ENCODE measurements around the gene HES4. TPM values are rescaled to one million over a fixed set of nuclear protein-coding genes. Genes with fewer than 3 reads are reported as not detected.
"Not testable (repeated sequence)": the region's sequence is repeated elsewhere in the genome, so short reads cannot be mapped to it uniquely, and the experiment has no call there.

The HES4 gene
- total RNA-seq, 4 donors from 2014 or later = 17.8 to 30.0 (median 22.6) TPM

DNA sequence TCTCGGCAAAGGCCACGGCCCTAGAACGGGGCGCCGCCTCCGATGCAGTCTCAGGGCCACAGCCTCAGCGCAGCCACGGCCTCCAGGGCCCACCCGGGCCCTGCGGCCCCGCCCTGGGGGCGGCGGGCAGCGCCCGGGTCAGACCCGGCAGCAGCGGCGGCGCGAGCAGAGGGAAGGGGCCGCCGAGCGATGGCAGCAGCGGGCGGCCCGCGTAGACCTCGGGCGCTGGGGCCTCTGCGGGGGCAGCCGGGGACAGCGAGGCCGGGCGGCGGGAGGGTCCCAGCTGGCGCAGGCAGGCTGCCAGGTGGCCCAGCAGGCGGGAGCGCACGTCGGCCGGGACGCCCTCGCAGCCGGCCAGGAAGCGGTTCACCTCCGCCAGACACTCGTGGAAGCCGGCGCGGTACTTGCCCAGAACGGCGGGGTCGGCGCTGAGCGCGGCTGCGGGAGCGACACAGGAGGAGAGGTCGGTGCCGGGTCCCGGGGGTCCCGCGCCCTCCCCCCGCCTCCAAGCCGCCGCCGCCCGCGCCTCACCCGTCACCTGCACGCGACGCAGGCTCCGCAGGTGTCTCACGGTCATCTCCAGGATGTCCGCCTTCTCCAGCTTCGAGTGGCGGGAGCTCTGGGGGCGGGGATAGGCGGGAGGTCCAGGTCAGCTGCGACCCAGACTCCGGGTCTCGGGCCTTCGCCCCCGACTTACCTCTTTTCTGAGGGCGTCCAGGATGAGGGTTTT is 737 bp downstream of the HES4 start:
- DNase-seq (ENCODE audit: low spot score) (no peak), ATAC-seq (ENCODE audit: low FRiP score) (no peak)
- TF ChIP-seq, protein P1, sequence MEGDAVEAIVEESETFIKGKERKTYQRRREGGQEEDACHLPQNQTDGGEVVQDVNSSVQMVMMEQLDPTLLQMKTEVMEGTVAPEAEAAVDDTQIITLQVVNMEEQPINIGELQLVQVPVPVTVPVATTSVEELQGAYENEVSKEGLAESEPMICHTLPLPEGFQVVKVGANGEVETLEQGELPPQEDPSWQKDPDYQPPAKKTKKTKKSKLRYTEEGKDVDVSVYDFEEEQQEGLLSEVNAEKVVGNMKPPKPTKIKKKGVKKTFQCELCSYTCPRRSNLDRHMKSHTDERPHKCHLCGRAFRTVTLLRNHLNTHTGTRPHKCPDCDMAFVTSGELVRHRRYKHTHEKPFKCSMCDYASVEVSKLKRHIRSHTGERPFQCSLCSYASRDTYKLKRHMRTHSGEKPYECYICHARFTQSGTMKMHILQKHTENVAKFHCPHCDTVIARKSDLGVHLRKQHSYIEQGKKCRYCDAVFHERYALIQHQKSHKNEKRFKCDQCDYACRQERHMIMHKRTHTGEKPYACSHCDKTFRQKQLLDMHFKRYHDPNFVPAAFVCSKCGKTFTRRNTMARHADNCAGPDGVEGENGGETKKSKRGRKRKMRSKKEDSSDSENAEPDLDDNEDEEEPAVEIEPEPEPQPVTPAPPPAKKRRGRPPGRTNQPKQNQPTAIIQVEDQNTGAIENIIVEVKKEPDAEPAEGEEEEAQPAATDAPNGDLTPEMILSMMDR (IDR thresholded peaks at IDR 0.05) = no peak

DNA sequence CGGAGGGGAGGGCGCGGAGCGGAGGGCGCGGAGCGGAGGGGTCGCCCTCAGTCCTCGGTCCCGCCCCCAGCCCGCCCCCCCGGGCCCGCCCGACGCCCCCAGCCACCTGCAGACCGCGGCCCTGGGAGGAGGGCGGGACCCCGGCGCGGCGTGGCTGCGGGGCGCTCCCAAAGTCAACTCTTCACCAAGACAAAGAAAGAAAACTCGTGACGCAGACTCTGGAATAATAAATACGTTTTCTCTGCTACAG is 1.2 kb downstream of the HES4 start:
- TF ChIP-seq, protein P1 (IDR thresholded peaks at IDR 0.05) = no peak
- ATAC-seq (ENCODE audit: low FRiP score) (no peak), DNase-seq (ENCODE audit: low spot score) (no peak)

DNA sequence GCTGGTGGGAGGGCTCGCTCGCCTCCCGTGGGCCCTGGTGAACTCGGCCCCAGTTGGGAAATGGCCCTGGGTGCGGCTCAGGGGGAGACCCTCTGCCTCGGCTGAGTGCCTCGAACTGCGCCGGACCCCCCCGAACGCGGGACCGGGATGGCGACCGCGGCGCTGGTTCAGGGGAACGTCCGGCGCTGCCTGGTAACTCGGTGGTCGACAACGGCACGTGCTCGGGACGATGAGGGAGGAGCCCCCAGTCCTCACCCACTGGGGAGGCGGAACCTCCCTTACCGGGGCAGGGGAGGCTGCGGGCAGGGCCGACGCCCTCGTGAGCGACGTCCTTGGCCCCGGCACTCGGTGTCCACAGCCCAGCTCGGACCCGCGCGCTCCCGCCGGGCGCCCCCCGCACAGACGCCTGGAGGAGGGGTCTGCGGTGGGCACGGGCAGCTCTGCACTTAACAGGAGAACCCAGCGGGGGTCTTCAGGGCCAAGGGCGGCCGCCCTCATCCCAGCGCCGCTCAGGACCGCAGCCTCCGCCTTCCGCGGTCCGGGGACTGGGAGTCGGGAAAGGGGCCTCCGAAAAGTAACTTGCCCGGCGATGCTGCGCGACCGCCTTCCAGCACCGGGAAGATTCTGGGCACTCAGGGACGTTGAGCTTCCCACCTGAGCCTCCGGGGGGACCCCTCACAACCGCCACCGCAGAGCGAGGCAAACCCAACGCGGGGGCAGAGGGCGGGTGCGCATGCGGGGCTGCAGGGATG is 1.7 kb downstream of the HES4 start:
- no peak for DNase-seq (ENCODE audit: low spot score)
- TF ChIP-seq, protein P1 (IDR thresholded peaks at IDR 0.05) = no peak
- ATAC-seq (ENCODE audit: low FRiP score) = no peak

DNA sequence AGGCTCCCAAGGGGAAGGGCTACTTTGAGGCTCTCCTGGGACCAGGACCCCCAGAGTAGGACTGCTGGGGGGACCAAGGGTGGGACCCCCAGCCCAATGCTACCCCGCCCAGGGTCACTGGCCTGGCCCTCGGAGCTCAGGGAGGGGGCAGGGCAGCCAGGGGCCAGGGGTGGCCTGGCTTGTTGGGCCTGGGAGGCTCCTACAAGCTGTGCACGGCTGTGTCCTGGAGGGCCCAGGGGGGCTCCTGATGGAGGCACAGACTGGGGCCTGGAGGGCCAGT is 2.2 kb downstream of the HES4 start:
- TF ChIP-seq, protein P1 (IDR thresholded peaks at IDR 0.05) = no peak
- DNase-seq (ENCODE audit: low spot score) (no peak), ATAC-seq (ENCODE audit: low FRiP score) (no peak)

DNA sequence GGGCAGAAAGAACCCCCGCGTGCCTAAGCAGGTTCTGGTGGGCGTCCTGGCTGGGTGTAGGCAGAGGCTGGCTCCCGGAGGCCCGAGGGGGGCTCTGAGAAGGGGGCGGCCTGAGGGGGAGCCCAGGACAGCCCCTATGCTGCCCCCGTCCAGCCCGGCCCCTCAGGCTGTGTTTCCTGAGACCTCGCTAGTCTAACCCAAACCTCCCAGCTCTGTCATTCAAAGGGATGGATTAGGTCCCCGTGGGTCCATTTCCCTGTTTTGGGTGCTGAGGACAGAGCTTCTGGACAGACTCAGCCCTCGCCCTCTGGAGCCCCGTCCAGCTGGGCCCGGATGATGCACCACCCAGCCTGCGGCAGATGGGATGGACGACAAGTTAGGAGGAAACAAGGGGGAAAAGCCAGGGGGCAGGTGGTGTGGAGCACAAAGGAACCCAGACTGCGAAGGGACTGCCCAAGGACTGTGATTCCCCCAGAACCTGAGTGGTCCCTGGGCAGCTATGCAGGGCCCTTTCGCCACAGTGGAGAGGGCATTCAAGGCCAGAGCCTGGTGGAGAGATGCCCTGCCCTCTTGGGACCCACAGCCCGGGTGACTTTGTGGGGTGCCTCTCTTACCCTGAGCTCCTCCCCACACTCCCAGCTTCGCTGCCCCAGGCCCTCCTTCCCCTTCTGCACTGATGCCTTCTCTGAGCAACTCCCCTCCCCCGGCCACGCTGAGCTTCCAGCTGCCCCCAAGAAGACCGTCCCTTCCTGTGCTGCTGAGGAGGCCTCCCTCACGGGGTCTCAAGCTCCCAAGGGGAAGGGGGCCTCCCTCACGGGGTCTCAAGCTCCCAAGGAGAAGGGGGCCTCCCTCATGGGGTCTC is 2.8 kb downstream of the HES4 start:
- TF ChIP-seq, protein P1 (IDR thresholded peaks at IDR 0.05) = no peak
- DNase-seq (ENCODE audit: low spot score) (no peak), ATAC-seq (ENCODE audit: low FRiP score) (no peak)

DNA sequence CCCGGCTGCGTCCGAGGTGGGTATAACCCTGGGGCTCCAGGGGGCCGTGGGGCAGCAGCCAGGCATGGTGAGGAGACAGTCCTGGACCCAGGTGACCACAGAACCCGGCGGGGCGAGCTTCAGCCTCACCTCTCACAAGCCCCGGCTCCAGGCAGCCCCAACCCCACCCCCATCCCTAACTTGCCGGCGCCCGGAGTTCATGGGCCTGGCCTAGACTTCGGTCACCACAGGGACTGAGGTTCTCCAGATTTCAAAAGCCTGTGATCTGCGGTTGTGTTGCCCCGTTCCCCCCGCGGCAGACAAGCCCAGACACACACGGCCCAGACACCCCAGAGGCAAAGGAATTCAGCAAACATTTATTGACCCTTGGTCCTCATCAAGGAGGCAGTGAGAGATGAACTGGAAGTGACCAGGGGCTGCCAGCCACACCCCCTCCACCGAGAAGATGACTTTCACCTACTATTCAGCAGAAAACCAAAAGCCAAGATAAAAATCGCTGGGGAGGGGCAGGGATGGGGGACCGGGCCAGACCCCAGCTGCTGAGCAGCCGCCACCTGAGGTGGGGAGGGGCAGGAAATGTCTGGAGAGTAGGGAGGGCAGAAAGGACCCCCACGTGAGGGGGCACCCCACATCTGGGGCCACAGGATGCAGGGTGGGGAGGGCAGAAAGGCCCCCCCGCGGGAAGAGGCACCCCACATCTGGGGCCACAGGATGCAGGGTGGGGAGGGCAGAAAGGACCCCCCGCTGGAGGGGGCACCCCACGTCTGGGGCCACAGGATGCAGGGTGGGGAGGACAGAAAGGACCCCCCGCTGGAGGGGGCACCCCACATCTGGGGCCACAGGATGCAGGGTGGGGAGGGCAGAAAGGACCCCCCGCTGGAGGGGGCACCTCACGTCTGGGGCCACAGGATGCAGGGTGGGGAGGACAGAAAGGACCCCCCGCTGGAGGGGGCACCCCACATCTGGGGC is 3.9 kb downstream of the HES4 start:
- DNase-seq (ENCODE audit: low spot score) = no peak
- no peak for ATAC-seq (ENCODE audit: low FRiP score)
- TF ChIP-seq, protein P1 (IDR thresholded peaks at IDR 0.05) = no peak

DNA sequence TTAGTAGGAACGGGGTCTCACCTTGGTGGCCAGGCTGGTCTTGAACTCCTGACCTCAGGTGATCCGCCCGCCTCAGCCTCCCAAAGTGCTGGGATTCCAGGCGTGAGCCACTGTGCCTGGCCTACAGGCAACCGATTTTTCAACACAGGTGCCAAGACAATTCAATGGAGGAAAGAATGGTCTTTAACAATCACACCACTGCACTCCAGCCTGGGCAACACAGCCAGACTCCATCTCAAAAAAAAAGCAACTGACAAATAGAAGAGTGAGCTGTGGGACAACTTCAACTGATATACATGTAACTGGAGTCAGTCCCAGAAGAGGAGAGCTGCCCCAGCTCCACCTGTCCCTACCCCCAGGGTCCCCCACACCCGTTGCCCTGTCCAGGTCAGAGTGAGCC is 5.4 kb downstream of the HES4 start:
- not testable (repeated sequence) for ATAC-seq (ENCODE audit: low FRiP score); DNase-seq (ENCODE audit: low spot score)

All from omental fat pad (tissue), 4 donors.